Stromal cell of bone marrow (primary cell): Measurements from ENCODE around the gene FGF6.

Experiments used
- DNase-seq: peaks from one replicate; pipeline ENCODE4 v3.0.0-alpha.2; 2012; ENCODE audit warnings: low read depth

The FGF6 gene

DNA sequence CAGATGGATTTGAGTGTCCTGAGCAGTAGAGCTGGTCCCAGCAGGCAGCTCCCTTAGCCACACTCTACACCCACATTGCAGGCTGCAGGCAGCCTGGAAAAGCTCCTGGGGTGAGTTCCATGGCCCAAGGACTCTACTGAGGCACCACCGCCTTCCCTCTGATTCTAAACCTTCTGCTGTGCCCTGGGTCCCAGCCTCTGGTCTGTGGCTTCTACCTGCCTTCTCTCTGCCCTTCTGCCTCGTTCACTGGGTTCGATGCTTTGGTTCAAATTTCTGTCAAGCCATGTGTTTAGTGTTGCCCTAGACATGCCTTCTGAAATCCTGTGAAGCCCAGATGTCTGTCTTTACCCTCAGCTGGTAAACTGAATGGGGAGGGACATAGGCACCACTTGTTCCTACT lies 1.5 kb upstream of the FGF6 start:
- no peak for DNase-seq

- DNase-seq: no peak
Observed at GRCh38 chr12:4446335-4446734, 720 bp upstream of the FGF6 start.

- no peak for DNase-seq
Observed at GRCh38 chr12:4444031-4444430, 1.6 kb downstream of the FGF6 start.

DNA sequence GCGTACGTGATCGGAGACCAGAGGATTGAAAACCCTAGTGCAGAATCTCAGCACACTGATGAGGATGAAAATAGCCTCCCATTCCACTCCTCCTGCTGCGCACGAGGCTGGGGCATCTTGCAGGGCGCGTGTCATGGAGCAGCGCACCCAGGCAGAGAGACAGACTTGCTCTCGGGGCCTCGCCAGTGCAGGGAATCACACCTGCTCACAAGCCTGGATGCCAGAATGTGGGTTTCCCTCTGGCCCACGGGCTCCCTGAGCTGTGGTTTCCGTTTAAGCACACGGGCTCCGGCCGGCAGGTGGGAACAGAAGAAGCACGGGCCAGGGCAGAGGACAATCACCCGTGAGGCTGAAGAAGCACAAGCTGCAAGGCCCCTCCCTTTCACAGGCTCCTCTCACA lies 2.0 kb downstream of the FGF6 start:
- DNase-seq: no peak

- no peak for DNase-seq
Observed at GRCh38 chr12:4441355-4442335, 4.0 kb downstream of the FGF6 start.

DNA sequence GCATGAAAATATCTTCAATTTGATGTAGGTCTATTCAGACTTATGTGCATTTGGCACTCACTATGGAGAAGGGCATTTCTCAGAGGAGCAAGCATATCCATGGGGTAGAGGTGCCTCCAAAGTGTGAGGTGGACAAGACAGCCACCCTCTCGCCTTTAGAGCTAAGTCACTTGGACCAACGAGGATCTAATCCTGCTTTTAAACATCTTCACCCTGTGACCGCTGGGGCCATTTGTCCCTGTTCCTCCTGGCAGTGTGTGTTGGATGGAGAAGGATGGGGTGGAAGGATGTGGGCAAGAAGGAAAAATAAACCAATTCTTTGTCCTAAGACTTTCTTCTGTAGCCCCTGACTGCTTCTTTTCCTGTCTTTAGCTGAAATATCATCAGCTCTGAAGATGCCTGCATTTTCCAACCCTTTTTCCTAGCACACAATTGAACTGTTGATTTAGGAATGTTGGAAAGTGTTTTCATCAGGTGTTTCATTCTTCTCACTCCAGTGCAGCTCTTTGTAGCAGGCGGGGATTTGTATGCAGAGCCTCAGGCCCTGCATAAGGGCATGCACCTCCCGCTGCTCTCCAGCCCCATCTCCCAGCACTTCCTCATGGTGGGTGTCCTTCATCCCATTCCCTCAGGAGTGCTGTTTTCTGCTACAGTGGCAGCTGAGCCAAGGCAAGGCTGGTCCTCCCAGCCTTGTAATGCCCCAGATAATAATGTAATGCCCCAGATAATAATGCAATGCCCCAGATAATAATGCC lies 5.3 kb downstream of the FGF6 start:
- DNase-seq: no peak

DNA sequence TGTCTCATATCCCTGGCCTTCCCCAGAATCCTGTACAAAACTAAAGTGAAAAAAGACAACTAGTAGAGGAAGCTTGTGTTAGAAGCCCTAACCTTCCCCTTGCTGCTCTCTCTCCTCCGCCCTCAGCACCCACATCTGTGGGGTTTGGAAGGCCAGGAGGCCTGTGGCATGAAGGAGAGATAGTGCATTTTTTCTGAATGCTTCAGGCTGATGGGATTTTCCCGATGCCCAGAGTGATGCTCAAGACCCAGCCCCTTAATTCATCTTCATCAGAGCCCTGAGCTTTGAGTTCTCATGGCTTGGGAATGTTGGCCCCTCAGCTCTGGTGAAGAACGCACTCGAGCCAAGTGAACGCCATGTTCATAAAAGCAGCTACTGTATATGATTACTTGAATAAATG lies 5.9 kb downstream of the FGF6 start:
- no peak for DNase-seq

DNA sequence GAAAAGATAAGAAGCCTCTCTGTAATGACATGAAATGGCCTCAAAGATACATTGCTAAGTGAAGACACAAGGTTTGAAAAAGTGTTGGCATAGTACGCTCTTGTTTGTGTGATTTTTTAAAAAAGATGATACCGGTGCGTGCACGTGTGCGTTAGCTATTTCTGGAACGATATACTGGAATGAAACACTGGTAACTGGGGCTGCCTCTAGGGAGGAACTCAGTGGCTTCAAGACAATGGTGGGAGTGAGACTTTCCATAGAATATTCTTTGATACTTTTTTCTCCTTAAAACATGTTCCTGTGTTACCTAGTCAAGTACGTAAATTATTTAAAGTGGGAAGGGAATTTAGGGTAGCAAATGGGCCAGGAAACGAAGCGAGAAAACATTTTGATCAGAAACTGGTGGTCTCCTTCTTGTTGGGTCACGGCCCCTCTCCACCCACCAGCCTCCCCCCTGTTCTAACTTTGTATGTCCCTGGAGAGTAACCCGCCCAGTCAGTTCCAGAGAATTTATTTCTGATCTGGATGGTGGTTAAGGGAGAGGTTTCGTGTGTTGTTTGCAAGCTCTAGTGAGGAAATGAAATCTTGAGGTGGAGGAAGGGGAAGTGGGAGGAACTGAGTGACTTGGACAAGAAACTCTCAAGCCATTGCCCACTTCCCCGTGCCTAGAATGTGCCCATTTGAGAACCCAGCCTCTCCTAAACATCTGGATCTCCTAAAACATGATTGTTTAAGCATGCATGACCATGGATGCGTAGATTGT lies 6.6 kb downstream of the FGF6 start:
- DNase-seq: no peak

DNA sequence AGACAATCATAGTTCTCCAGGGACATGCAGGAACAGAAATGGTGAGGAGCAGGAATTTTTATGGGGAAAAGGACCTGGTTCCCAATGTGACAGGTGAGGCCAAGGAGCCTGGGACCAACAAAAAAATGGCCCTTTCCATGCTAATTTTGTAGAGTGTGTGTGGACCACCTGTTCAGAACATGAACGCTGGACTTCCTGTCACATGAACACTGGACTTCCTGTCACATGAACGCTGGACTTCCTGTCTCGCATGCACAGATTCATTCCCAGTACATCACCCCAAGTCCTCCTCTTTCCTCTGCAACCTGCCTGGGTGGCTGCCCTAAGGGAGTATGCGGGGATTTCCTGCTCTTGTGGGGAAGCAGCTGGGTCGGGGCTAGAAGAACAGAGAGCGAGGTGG lies 10.1 kb downstream of the FGF6 start:
- no peak for DNase-seq

- no peak for DNase-seq
Observed at GRCh38 chr12:4434706-4435425, 10.7 kb downstream of the FGF6 start.

DNA sequence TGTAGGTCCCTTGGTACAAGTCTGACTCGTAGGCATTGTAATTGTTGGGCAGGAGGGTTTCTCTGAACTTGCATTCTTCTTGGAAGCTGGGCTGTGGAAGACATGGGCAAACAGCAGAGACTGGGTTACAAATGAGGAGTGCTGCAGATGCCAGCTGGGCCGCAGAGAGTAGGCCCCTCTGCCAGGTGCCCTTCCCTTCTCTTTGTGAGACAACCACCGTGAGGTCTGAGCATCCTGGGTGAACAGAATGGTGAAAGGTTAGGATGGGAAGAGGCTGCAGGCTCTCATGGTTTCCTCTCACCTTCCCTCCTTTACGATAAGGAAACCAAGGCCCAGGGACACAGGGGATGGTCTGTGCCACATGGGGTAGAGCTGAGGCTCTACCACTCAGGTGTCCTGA lies 11.3 kb downstream of the FGF6 start:
- DNase-seq: no peak

DNA sequence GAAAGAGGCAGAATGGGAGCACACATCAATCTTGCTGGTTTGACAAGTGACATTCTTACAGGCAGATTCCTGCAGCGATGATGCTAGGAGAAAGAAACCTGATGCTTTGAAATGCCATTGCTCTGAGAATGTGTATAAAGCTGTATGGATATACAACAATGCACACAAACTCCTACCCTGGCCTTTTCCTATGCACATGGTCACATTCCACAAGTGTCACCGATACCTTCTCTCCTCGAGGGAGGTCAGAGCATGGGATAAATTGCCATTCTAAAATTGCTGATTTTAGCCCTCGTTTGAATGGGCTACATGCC lies 11.9 kb downstream of the FGF6 start:
- DNase-seq: no peak

DNA sequence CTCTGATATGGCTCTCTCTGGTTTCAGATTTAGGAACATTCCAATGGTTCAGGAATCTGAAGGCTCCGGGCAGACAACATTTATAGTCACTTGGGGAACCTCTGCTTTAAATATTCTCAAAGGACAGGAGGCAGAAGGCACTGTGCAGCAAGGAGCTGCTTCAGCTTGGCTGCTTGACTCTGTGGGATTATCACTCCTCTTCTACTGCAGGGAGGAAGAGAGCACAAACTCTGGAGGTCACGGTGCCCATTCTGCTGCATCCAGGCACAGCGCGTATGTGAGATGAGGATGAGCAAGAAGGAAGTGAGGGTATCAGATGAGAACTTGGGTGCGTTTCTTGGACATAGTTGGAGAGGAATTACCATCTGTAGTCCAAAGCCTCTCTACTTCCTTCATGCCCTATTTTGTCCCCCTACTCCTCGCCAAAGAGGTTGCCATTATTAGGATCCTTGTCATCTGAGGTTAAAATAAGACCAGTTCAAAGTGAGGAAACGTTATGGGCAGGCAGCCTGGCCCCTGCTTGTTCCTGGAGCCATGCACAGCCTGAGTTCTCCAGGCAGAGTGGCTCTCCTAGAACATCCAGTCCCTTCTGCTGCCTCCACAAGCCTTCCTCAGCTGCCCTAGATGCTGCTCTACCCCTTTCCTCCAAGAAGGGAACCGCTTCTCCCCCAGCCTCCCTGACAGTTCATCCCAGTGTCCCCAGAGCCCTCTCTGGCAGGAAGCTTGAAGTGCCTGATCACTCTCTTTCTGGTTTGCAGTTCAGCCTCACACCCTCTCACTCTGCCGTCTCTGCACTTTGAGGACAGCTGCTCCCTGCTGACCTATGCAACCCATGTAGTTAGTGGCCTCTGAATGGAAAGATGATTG lies 12.5 kb downstream of the FGF6 start:
- no peak for DNase-seq

DNA sequence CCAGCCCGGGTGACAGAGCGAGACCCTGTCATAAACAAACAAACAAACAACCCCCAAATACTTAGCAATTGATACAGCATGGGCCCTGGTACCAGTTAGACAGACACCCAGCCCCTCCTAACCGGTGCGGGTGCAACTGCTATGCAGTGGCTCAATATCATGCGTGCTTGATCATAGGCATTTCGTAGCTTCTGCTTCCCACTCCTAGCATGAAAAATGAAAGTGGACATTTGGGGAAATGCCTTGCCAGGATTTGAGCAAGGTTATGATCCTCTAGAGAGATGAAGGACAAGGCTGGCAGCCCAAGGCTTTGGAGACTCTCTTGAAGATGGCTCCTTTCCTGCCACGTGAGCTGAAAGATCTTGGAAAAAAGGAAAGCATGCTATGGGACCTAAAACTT lies 13.7 kb downstream of the FGF6 start:
- no peak for DNase-seq

DNA sequence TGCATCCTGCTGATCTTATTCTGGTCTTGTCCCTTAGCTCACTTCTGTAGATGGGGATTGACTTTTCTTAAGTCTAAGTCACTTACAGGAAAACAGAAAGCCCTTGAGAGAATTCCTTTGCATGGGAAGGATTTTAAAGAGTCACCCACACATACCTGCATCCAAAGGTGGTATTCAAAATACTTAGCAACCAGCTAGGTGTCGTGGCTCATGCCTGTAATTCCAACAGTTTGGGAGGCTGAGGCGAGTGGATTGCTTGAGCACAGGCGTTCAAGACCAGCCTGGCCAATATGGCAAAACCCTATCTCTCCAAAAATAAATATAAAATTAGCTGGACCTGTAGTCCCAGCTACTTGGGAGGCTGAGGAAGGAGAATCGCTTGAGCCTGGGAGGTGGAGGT lies 14.2 kb downstream of the FGF6 start:
- DNase-seq: no peak

GRCh38 chr12:4424422-4424821 lies 21.2 kb downstream of the FGF6 start:
- no peak for DNase-seq

- DNase-seq: no peak
Observed at GRCh38 chr12:4423528-4424195, 22.0 kb downstream of the FGF6 start.

DNA sequence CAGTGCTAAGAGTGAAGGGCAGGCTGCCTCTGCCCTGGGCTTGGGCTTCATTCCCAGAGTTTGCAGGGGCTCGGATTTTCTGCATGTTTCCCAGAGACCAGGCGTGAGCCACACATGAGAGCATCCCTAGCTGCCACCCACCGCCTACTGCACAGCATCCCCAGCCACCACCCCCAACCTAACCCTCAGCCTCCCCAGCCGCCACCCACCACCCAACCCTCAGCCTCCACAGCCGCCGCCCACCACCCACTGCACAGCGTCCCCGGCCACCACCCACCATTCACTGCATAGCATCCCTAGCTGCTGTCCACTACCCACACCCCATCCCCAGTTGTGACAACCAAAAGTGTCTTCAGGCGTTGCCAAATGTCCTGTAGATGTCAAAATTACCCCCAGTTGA lies 22.6 kb downstream of the FGF6 start:
- no peak for DNase-seq

DNA sequence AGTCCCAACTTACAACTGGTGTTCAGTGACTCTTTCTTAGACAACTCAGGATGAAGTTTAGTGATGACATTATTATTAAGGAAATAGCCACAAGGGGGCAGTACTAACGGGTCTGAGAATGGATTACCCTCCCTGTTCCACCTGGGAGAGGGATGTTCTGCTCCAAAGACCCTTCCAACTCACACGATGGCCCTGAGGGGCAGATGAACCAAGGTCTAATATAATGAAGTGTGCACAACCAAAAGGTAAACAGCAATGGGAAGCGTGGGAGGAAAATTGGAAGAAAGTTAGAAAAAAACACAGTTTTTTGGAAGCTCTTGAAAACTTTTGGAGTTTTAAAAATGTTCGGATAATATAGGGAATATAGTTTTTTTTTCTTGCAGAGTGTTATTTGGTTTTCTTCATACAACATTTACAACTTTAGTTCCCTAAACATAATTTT lies 24.0 kb downstream of the FGF6 start:
- DNase-seq: peak; percentile 6

- DNase-seq: no peak
Observed at GRCh38 chr12:4420138-4420670, 25.4 kb downstream of the FGF6 start.
